Naive thymus-derived CD4-positive, alpha-beta T cell (primary cell): ENCODE results near the gene PIGN. TPM values are rescaled to one million over a fixed set of nuclear protein-coding genes. Genes with fewer than 3 reads are reported as not detected.

Source experiments
- ATAC-seq: fragments of 150-1000 bp; cut with Tn5 transposase; 2 replicates; pipeline ENCODE4 v1.10.0; 2021; ENCODE audit warnings: mild to moderate bottlenecking, moderate library complexity
- CTCF ChIA-PET: fragments of 350-600 bp; sonication (Branson Sonifier 250); formaldehyde crosslinking; loops from one replicate; lab custom pipeline; 2021; ENCODE audit warnings: antibody characterized with exemption; lab: Charles Lee
- POLR2A ChIA-PET: fragments of 350-600 bp; sonication (Branson Sonifier 250); formaldehyde crosslinking; loops from one replicate; lab custom pipeline; 2021; ENCODE audit warnings: antibody characterized with exemption, inconsistent platforms; lab: Charles Lee
- DNase-seq, 9 donors: peaks; one replicate each; pipeline versions ENCODE4 v3.0.0 to v3.0.0-alpha.2; 2020 to 2022; ENCODE audit warnings: mixed read lengths in 1 of 9
- H3K27ac ChIP-seq: one replicate; pipeline ENCODE4 v1.7.0; 2013; ENCODE audit warnings: mild to moderate bottlenecking, low read depth, low read length, moderate library complexity
- H3K27me3 ChIP-seq, 2 donors: one replicate each; pipeline ENCODE4 v1.7.0; 2013; ENCODE audit warnings: low read length in 2 of 2, mild to moderate bottlenecking in 2 of 2, moderate library complexity in 2 of 2; ENCODE audit not compliant: control insufficient read depth in 2 of 2, insufficient read depth in 2 of 2
- H3K36me3 ChIP-seq, 3 experiments: 1 replicate in 2 of 3; 2 replicates in 1 of 3; pipeline ENCODE4 v1.7.0; 2013; ENCODE audit warnings: low read length in 3 of 3, mild to moderate bottlenecking in 3 of 3, moderate library complexity in 1 of 3; ENCODE audit not compliant: insufficient read depth in 3 of 3, control insufficient read depth in 2 of 3
- H3K4me1 ChIP-seq, 2 donors: one replicate each; pipeline ENCODE4 v1.7.0; 2013; ENCODE audit warnings: low read length in 2 of 2, mild to moderate bottlenecking in 2 of 2, moderate library complexity in 1 of 2; ENCODE audit not compliant: control insufficient read depth in 2 of 2, insufficient read depth in 2 of 2
- H3K4me3 ChIP-seq: 2 replicates; pipeline ENCODE4 v1.7.0; 2013; ENCODE audit warnings: mild to moderate bottlenecking, low read length
- H3K9me3 ChIP-seq, 3 experiments: 1 replicate in 2 of 3; 2 replicates in 1 of 3; pipeline ENCODE4 v1.7.0; 2013; ENCODE audit warnings: low read length in 3 of 3; ENCODE audit not compliant: control insufficient read depth in 2 of 3
- H3K27ac Mint-ChIP-seq, 9 donors: one replicate each; pipeline ENCODE4 v1.8.0; 2020 to 2022; ENCODE audit warnings: mixed read lengths in 9 of 9, mild to moderate bottlenecking in 8 of 9, moderate library complexity in 5 of 9, inconsistent platforms in 2 of 9
- H3K27me3 Mint-ChIP-seq, 5 donors: one replicate each; pipeline ENCODE4 v1.8.0; 2021 to 2022; ENCODE audit warnings: mixed read lengths in 5 of 5, mild to moderate bottlenecking in 1 of 5
- H3K36me3 Mint-ChIP-seq, 5 donors: one replicate each; pipeline ENCODE4 v1.8.0; 2020 to 2022; ENCODE audit warnings: mixed read lengths in 5 of 5, mild to moderate bottlenecking in 3 of 5, inconsistent platforms in 1 of 5
- H3K4me1 Mint-ChIP-seq, 7 donors: one replicate each; pipeline ENCODE4 v1.8.0; 2020 to 2022; ENCODE audit warnings: mixed read lengths in 7 of 7, mild to moderate bottlenecking in 3 of 7, inconsistent platforms in 1 of 7
- H3K4me3 Mint-ChIP-seq, 10 donors: one replicate each; pipeline ENCODE4 v1.8.0; 2020 to 2022; ENCODE audit warnings: mild to moderate bottlenecking in 10 of 10, mixed read lengths in 10 of 10, moderate library complexity in 6 of 10, inconsistent platforms in 2 of 10
- H3K9me3 Mint-ChIP-seq, 11 donors: one replicate each; pipeline ENCODE4 v1.8.0; 2020 to 2022; ENCODE audit warnings: mixed read lengths in 11 of 11, mild to moderate bottlenecking in 4 of 11, inconsistent platforms in 1 of 11, moderate library complexity in 1 of 11
- intact Hi-C, 2 donors: fragments of 100-400 bp; cut with micrococcal nuclease; formaldehyde crosslinking; loops; one replicate each; pipeline ENCODE4 v1.15.1; 2023
- polyA plus RNA-seq, 2 donors: library from polyadenylated mRNA; unstranded; fragments of 300-500 nt; fragmentation: Illumina TruSeq; gene quantifications; one replicate each; pipeline ENCODE4 v1.2.3, GENCODE V29; 2021
- total RNA-seq, 6 experiments: library from RNA in 5 of 6; stranded (reverse) in 5 of 6; gene quantifications; 1 replicate in 5 of 6; 2 replicates in 1 of 6; pipeline ENCODE4 v1.2.3 and lab custom pipeline; 2021 to 2026

PIGN gene
- total and polyA plus RNA-seq, 7 experiments from 2014 or later: 15.5 to 29.8 (median 21.4) TPM

DNA sequence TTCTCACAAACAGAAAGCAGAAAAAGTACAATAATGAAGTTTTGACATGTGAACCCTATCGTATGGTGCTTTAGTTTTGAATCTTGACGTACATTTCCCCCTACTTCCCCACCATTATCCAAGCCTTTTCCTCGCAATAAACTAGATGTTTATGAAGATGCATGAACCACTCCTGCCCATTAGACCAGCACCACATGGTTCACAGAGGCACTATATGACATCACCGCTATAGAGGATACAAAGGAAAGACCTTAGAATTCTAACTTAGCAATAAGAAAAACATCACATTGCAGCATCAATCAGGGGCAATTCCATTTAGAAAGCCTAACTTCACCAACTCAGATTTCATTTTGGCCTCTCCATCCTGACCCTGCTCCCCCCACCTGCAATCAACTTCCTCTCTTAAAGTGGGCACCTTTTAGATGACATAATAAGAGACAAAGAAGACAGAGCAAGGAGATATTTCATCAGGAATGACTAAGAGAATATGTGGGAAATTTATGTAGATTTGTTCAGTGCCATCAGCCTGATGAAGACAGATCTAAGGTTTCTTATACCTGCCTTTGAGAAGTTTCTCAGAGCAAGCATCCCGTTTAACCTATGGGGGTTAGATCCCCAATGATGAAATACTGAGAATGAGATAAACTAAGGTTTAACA, 124.9 kb downstream of the PIGN start:
- Histone ChIP-seq H3K9me3 (no peaks in the 10 kb centered on the region), H3K36me3 (peaks cover 0 to 4% (median 0%) of the 10 kb centered on the region in 3 experiments), H3K4me3 (no peak overlapping the region), H3K27ac (no peak overlapping the region), H3K4me1 (no peaks in the 10 kb centered on the region), H3K27me3 (no peaks in the 10 kb centered on the region)
- CTCF ChIA-PET: interaction anchor here (0.6 kb wide), 1 partner anchor 9 kb away, joined by 3 read pairs; no protein-coding TSS in a partner anchor
- Mint-ChIP-seq H3K9me3 (peaks cover 0 to 26% (median 11%) of the 10 kb centered on the region in 11 donors), H3K4me1 (no peaks in the 10 kb centered on the region), H3K4me3 (no peak overlapping the region), H3K27me3 (no peaks in the 10 kb centered on the region), H3K36me3 (peaks cover 11 to 74% (median 57%) of the 10 kb centered on the region in 5 donors), H3K27ac (no peak overlapping the region)
- intact Hi-C loops: no loop called here
- no peak for ATAC-seq
- DNase-seq: no peak
- POLR2A ChIA-PET: no interaction called here

- no peak overlapping the region for H3K4me3 ChIP-seq
- ATAC-seq: no peak
These were observed 126.0 kb downstream of the PIGN start for GRCh38 chr18:62060820-62061219.

GRCh38 chr18:62054929-62055498, 131.8 kb downstream of the PIGN start:
- no peak overlapping the region for H3K4me3 ChIP-seq
- intact Hi-C loops: no loop called here
- peaks cover 0 to 3% (median 0%) of the 10 kb centered on the region in 3 experiments for H3K36me3 ChIP-seq
- POLR2A ChIA-PET: no interaction called here
- Mint-ChIP-seq H3K4me3 (no peak overlapping the region), H3K27me3 (no peaks in the 10 kb centered on the region), H3K27ac (no peak overlapping the region), H3K36me3 (peaks cover 13 to 54% (median 50%) of the 10 kb centered on the region in 5 donors), H3K4me1 (no peaks in the 10 kb centered on the region), H3K9me3 (peaks cover 0 to 27% (median 9%) of the 10 kb centered on the region in 11 donors)
- no peaks in the 10 kb centered on the region for H3K9me3 ChIP-seq
- ATAC-seq: no peak
- CTCF ChIA-PET: no interaction called here
- H3K27me3 ChIP-seq: no peaks in the 10 kb centered on the region
- H3K27ac ChIP-seq: no peak overlapping the region
- H3K4me1 ChIP-seq: no peaks in the 10 kb centered on the region
- DNase-seq: no peak

More at GRCh38 chr18:62060820-62061219, 126.0 kb downstream of the PIGN start:
- Mint-ChIP-seq H3K27ac (no peak overlapping the region), H3K9me3 (peaks cover 0 to 29% (median 11%) of the 10 kb centered on the region in 11 donors), H3K4me1 (no peaks in the 10 kb centered on the region), H3K4me3 (no peak overlapping the region), H3K27me3 (no peaks in the 10 kb centered on the region), H3K36me3 (peaks cover 11 to 77% (median 58%) of the 10 kb centered on the region in 5 donors)
- POLR2A ChIA-PET: no interaction called here
- CTCF ChIA-PET: no interaction called here
- H3K4me1 ChIP-seq: no peaks in the 10 kb centered on the region
- H3K27ac ChIP-seq: no peak overlapping the region
- DNase-seq: no peak
- intact Hi-C loops: no loop called here
- no peaks in the 10 kb centered on the region for H3K27me3 ChIP-seq
- H3K9me3 ChIP-seq: no peaks in the 10 kb centered on the region
- peaks cover 0 to 4% (median 0%) of the 10 kb centered on the region in 3 experiments for H3K36me3 ChIP-seq

GRCh38 chr18:62048279-62048678, 138.6 kb downstream of the PIGN start:
- H3K27me3 Mint-ChIP-seq: no peaks in the 10 kb centered on the region
- no peaks in the 10 kb centered on the region for H3K4me1 Mint-ChIP-seq
- CTCF ChIA-PET: no interaction called here
- intact Hi-C loops: no loop called here
- no peaks in the 10 kb centered on the region for H3K9me3 ChIP-seq
- H3K36me3 Mint-ChIP-seq: peaks cover 5 to 49% (median 23%) of the 10 kb centered on the region in 5 donors
- no peak overlapping the region for H3K4me3 ChIP-seq
- H3K27ac ChIP-seq: no peak overlapping the region
- no peak overlapping the region for H3K4me3 Mint-ChIP-seq
- H3K27ac Mint-ChIP-seq: no peak overlapping the region
- ATAC-seq: no peak
- H3K4me1 ChIP-seq: no peaks in the 10 kb centered on the region
- POLR2A ChIA-PET: no interaction called here
- peaks cover 0 to 19% (median 9%) of the 10 kb centered on the region in 11 donors for H3K9me3 Mint-ChIP-seq
- no peak for DNase-seq
- H3K27me3 ChIP-seq: no peaks in the 10 kb centered on the region
- H3K36me3 ChIP-seq: no peaks in the 10 kb centered on the region

DNA sequence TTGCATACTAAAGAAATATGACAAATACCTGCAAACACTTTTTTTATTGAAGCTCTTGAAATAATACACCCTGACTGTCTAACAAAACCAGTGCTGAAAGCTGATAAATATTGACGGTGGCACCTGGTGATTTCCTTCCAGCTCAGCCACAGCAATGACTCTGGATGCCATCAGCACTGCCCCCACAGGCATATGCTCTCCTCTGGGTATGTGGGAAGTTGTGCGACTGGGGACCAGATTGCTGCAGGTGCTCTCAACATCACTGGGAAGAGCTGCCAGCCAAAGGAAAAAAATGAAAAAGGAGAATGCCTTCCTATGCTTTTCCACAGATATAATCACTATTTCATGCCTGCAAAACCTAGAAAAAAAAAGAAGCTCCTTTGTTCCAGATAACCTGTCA, 141.5 kb downstream of the PIGN start:
- H3K27me3 ChIP-seq: no peaks in the 10 kb centered on the region
- H3K9me3 ChIP-seq: no peaks in the 10 kb centered on the region
- H3K27ac ChIP-seq: no peak overlapping the region
- intact Hi-C loops: no loop called here
- Mint-ChIP-seq H3K27me3 (no peaks in the 10 kb centered on the region), H3K27ac (no peak overlapping the region), H3K4me1 (no peaks in the 10 kb centered on the region), H3K4me3 (no peak overlapping the region), H3K9me3 (peaks cover 0 to 19% (median 9%) of the 10 kb centered on the region in 11 donors), H3K36me3 (peaks cover 5 to 53% (median 22%) of the 10 kb centered on the region in 5 donors)
- H3K4me3 ChIP-seq: no peak overlapping the region
- ChIA-PET POLR2A (no interaction called here), CTCF (no interaction called here)
- no peaks in the 10 kb centered on the region for H3K36me3 ChIP-seq
- no peaks in the 10 kb centered on the region for H3K4me1 ChIP-seq
- DNase-seq (no peak), ATAC-seq (no peak)

DNA sequence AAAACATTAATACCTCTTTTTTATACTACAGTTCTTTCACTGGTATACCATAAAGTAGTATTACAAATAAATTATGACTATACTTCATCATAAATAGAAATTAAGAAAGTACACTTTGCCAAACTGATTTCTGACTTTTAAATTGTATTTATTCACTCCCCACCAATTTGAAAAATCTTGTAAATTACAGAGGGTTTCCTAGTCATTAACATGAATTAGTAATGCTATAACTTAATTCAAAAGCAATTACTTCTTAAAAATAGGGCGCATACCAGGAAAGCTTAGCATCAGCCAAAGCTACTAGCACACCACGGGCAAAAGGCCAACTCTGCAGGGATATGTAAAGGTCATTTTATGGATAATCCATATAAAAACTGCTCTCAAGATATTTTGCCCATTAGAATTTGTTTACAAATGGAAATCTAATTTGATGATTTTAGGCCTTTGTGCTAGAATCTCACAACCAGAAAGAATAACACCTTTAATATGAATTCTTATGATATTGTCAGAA, 142.3 kb downstream of the PIGN start:
- Histone ChIP-seq H3K4me1 (no peaks in the 10 kb centered on the region), H3K27ac (no peak overlapping the region), H3K27me3 (no peaks in the 10 kb centered on the region), H3K36me3 (no peaks in the 10 kb centered on the region), H3K4me3 (no peak overlapping the region), H3K9me3 (no peaks in the 10 kb centered on the region)
- DNase-seq (no peak), ATAC-seq (no peak)
- H3K4me1 Mint-ChIP-seq: no peaks in the 10 kb centered on the region
- intact Hi-C loops: no loop called here
- H3K36me3 Mint-ChIP-seq: peaks cover 5 to 56% (median 22%) of the 10 kb centered on the region in 5 donors
- ChIA-PET POLR2A (no interaction called here), CTCF (no interaction called here)
- no peak overlapping the region for H3K27ac Mint-ChIP-seq
- no peaks in the 10 kb centered on the region for H3K27me3 Mint-ChIP-seq
- H3K9me3 Mint-ChIP-seq: peaks cover 0 to 19% (median 9%) of the 10 kb centered on the region in 11 donors
- no peak overlapping the region for H3K4me3 Mint-ChIP-seq
